WI38 (cell line): ENCODE results near the gene ABCD2.

Experiments
- H3K4me3 ChIP-seq: 2 replicates; pipeline ENCODE4 v1.5.1; 2011; ENCODE audit warnings: low read depth, mild to moderate bottlenecking, control low read depth, low read length
- CTCF ChIP-seq: IDR thresholded peaks from 2 replicates; pipeline ENCODE4 v1.5.1; 2012; ENCODE audit warnings: low read depth, mild to moderate bottlenecking, control low read depth, low read length

Gene ABCD2

GRCh38 chr12:39619660-39620433 lies at the start of gene ABCD2:
Gene ABCD2 (minus strand): TSS chr12:39619803. CDS start chr12:39619615, 188 bp downstream.
- TF ChIP-seq CTCF: no peak

DNA sequence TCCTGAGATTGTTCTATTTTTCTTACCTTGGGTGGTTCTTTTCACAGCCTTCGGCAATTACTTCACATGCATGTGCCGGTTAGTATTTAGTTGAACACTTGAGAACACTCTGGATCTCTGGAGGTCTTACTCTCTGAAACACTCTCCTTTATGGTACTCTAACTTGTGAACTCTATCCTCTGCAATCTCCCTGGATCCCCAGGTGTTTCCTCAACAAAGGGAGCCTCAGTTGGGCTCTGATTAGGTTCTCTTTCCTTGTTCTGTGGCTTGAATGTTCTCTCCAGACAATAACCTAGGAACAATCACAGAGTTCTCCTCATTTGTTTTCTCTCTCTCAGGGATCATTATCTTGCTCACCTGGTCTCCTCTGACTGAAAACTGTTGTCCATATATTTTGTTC lies 40.5 kb upstream of the ABCD2 start:
- TF ChIP-seq CTCF: no peak
- no peak overlapping the region for H3K4me3 ChIP-seq

More at GRCh38 chr12:39619660-39620433, at the start of gene ABCD2:
- H3K4me3 ChIP-seq: peak within 1 kb of the TSS; percentile 29

GRCh38 chr12:39647383-39647782 lies 27.8 kb upstream of the ABCD2 start:
- no peak for TF ChIP-seq CTCF
- no peak overlapping the region for H3K4me3 ChIP-seq

DNA sequence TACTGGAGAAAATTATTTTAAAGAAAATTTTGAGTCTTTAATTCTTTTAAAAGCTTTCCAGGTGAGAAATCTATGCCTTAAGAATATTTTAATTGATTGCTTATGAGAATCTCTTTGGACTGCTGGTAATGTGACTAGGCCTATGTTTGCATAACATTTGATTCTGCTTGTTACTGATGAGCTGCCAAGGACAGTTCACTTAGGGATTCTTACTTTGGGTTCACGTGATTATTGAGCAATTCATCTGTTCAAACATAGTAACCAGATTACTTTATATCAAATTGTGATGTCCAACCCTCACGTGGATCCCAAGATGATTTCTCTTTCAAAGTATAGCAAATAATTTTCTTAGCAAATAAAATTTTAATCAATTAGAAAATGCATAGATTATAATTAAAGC lies 27.4 kb upstream of the ABCD2 start:
- no peak for TF ChIP-seq CTCF
- H3K4me3 ChIP-seq: no peak overlapping the region

GRCh38 chr12:39643052-39643451 lies 23.4 kb upstream of the ABCD2 start:
- no peak for TF ChIP-seq CTCF
- no peak overlapping the region for H3K4me3 ChIP-seq

- H3K4me3 ChIP-seq: no peak overlapping the region
- no peak for TF ChIP-seq CTCF
These were observed 19.2 kb upstream of the ABCD2 start for GRCh38 chr12:39638840-39639239.

- TF ChIP-seq CTCF: no peak
- no peak overlapping the region for H3K4me3 ChIP-seq
These were observed 18.6 kb upstream of the ABCD2 start for GRCh38 chr12:39638178-39638577.
